ENCODE measurements around the gene JAM3.

DNA sequence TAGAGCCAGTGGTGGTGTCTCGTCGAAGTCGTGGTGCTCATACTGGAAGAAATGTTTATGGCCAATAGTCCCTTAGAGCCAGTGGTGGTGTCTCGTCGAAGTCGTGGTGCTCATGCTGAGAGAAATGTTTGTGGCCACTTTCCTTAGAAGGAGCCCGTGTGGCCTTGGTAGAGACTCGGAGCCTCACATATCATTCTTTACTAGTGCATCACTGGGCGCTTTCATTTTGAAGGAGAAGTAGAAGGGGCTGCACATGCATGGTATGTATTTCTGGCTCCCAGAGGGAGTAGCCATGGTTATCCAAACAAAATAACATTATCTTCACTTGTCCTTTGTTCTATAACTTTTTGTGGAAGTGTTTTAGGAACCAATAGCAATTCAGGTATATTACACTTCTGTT lies 69.5 kb downstream of the JAM3 start:
- TF ChIP-seq ZNF160 (CRISPR knock-in tag; IDR thresholded peaks at IDR 0.05) (no peak), MEIS1 (CRISPR knock-in tag; IDR thresholded peaks at IDR 0.05; ENCODE audit: borderline replicate concordance) (no peak), HMG20B (CRISPR knock-in tag; conservative IDR thresholded peaks at IDR 0.05) (no peak)
- TF ChIP-seq, protein P1, sequence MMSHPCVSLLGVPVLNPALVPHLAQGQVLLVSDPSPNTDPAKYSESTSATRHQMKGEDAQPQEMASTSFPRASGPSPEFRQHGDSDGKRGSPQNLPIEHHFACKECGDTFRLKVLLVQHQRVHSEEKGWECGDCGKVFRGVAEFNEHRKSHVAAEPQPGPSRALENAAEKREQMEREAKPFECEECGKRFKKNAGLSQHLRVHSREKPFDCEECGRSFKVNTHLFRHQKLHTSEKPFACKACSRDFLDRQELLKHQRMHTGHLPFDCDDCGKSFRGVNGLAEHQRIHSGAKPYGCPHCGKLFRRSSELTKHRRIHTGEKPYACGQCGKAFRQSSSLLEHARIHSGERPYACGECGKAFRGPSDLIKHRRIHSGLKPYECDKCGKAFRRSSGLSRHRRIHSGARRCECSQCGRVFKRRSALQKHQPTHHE (CRISPR knock-in tag; IDR thresholded peaks at IDR 0.05; ENCODE audit: borderline replicate concordance): no peak
